ENCODE data around the gene STK39.

The STK39 gene

GRCh38 chr2:168182550-168183249 lies 64.7 kb downstream of the STK39 start:
- DNase-seq = no peak

- DNase-seq = peak; percentile 18
Observed at GRCh38 chr2:168181825-168182224, 65.6 kb downstream of the STK39 start.

GRCh38 chr2:168180914-168181313 lies 66.5 kb downstream of the STK39 start:
- DNase-seq = no peak

- DNase-seq = no peak
Observed at GRCh38 chr2:168180483-168180882, 66.9 kb downstream of the STK39 start.

GRCh38 chr2:168179592-168179991 lies 67.8 kb downstream of the STK39 start:
- no peak for DNase-seq

- DNase-seq = peak; percentile 55
Observed at GRCh38 chr2:168178520-168179324, 68.7 kb downstream of the STK39 start.

GRCh38 chr2:168176402-168176801 lies 71.0 kb downstream of the STK39 start:
- no peak for DNase-seq

- DNase-seq = no peak
Observed at GRCh38 chr2:168175469-168175868, 71.9 kb downstream of the STK39 start.

- DNase-seq = no peak
Observed at GRCh38 chr2:168174756-168175155, 72.6 kb downstream of the STK39 start.

GRCh38 chr2:168172071-168172470 lies 75.3 kb downstream of the STK39 start:
- DNase-seq = no peak

GRCh38 chr2:168171059-168171762 lies 76.2 kb downstream of the STK39 start:
- no peak for DNase-seq

- DNase-seq = peak; percentile 69
Observed at GRCh38 chr2:168169097-168169745, 78.2 kb downstream of the STK39 start.

- DNase-seq = no peak
Observed at GRCh38 chr2:168167511-168168263, 79.7 kb downstream of the STK39 start.

- no peak for DNase-seq
Observed at GRCh38 chr2:168166902-168167510, 80.4 kb downstream of the STK39 start.

- DNase-seq = no peak
Observed at GRCh38 chr2:168165985-168166901, 81.2 kb downstream of the STK39 start.

GRCh38 chr2:168165397-168165796 lies 82.0 kb downstream of the STK39 start:
- DNase-seq = no peak

GRCh38 chr2:168160897-168161296 lies 86.5 kb downstream of the STK39 start:
- no peak for DNase-seq

- DNase-seq = no peak
Observed at GRCh38 chr2:168159754-168160585, 87.4 kb downstream of the STK39 start.

GRCh38 chr2:168158586-168158985 lies 88.8 kb downstream of the STK39 start:
- DNase-seq = no peak

GRCh38 chr2:168157926-168158325 lies 89.5 kb downstream of the STK39 start:
- DNase-seq = no peak
